Inflammatory macrophage treated with lipopolysaccharide for 1 hour (primary cell): ENCODE data around the gene SMARCA4.
A peak's percentile ranks its signal among the peaks of the same experiment; 100 is the strongest.

Experiments used
- DNase-seq, 2 donors: peaks; one replicate each; pipeline ENCODE4 v3.0.0-alpha.2; 2020 to 2022

Gene SMARCA4

GRCh38 chr19:11017275-11018035, 56.6 kb downstream of the SMARCA4 start:
- DNase-seq: no peak

GRCh38 chr19:11018179-11018578, 57.3 kb downstream of the SMARCA4 start:
- no peak for DNase-seq

GRCh38 chr19:11018763-11019162, 57.9 kb downstream of the SMARCA4 start:
- no peak for DNase-seq

GRCh38 chr19:11019262-11019661, 58.4 kb downstream of the SMARCA4 start:
- DNase-seq: no peak

GRCh38 chr19:11019824-11020223, 59.0 kb downstream of the SMARCA4 start:
- DNase-seq: no peak

- DNase-seq: no peak
Measured at GRCh38 chr19:11020423-11020822, 59.6 kb downstream of the SMARCA4 start.

- no peak for DNase-seq
Measured at GRCh38 chr19:11020982-11021759, 60.3 kb downstream of the SMARCA4 start.

- DNase-seq: no peak
Measured at GRCh38 chr19:11021760-11022144, 60.9 kb downstream of the SMARCA4 start.

- DNase-seq: no peak
Measured at GRCh38 chr19:11023016-11023415, 62.2 kb downstream of the SMARCA4 start.

GRCh38 chr19:11023710-11024109, 62.9 kb downstream of the SMARCA4 start:
- no peak for DNase-seq

- no peak for DNase-seq
Measured at GRCh38 chr19:11024259-11024658, 63.4 kb downstream of the SMARCA4 start.

- no peak for DNase-seq
Measured at GRCh38 chr19:11025006-11025405, 64.2 kb downstream of the SMARCA4 start.

- no peak for DNase-seq
Measured at GRCh38 chr19:11025445-11025844, 64.6 kb downstream of the SMARCA4 start.

GRCh38 chr19:11025997-11026396, 65.2 kb downstream of the SMARCA4 start:
- no peak for DNase-seq

- DNase-seq: no peak
Measured at GRCh38 chr19:11027381-11027780, 66.6 kb downstream of the SMARCA4 start.

GRCh38 chr19:11028146-11028545, 67.3 kb downstream of the SMARCA4 start:
- no peak for DNase-seq

- no peak for DNase-seq
Measured at GRCh38 chr19:11031421-11032070, 70.7 kb downstream of the SMARCA4 start.

GRCh38 chr19:11033251-11033650, 72.4 kb downstream of the SMARCA4 start:
- no peak for DNase-seq

- DNase-seq: no peak
Measured at GRCh38 chr19:11033763-11034162, 72.9 kb downstream of the SMARCA4 start.

- no peak for DNase-seq
Measured at GRCh38 chr19:11034449-11035213, 73.8 kb downstream of the SMARCA4 start.

GRCh38 chr19:11035441-11036377, 74.9 kb downstream of the SMARCA4 start:
- peak; percentile 66 to 90 for DNase-seq

- no peak for DNase-seq
Measured at GRCh38 chr19:11038511-11038910, 77.7 kb downstream of the SMARCA4 start.
